Pancreas (tissue), 10 donors: ENCODE measurements around the gene NASP. TPM values are rescaled to one million over a fixed set of nuclear protein-coding genes. Genes with fewer than 3 reads are reported as not detected.
A peak's percentile ranks its signal among the peaks of the same experiment; 100 is the strongest.

Source experiments
- ATAC-seq, 4 donors: fragments of 200-7000 bp; cut with Tn5 transposase; one replicate each; pipeline versions ENCODE4 v1.8.0 to v1.9.1; 2020; ENCODE audit warnings: mild to moderate bottlenecking in 4 of 4, moderate library complexity in 4 of 4
- DNase-seq, 6 donors: peaks; one replicate each; pipeline ENCODE4 v3.0.0-alpha.2; 2020
- FAIRE-seq: peaks from 2 replicates; lab custom pipeline; 2012; peaks lifted over from hg19 to GRCh38; lab: Jason Lieb, UNC
- H3K27ac ChIP-seq, 4 donors: fragments of 200-600 bp; sonication (generic); 1 replicate in 3 of 4; 2 replicates in 1 of 4; pipeline versions ENCODE4 v1.5.0 to v1.8.0; 2020
- H3K27me3 ChIP-seq, 4 donors: fragments of 200-600 bp; one replicate each; pipeline ENCODE4 v1.8.0; 2021
- H3K36me3 ChIP-seq, 3 donors: fragments of 200-600 bp; sonication (generic) in 1 of 3; one replicate each; pipeline versions ENCODE4 v1.5.0 to v1.8.0; 2020 to 2021
- H3K4me1 ChIP-seq, 3 donors: fragments of 200-600 bp; one replicate each; pipeline ENCODE4 v1.8.0; 2021
- H3K4me3 ChIP-seq, 4 donors: fragments of 200-600 bp; sonication (generic) in 2 of 4; one replicate each; pipeline versions ENCODE4 v1.5.0 to v1.8.0; 2020 to 2021
- H3K9me3 ChIP-seq, 4 donors: fragments of 200-600 bp; one replicate each; pipeline ENCODE4 v1.8.0; 2021
- CTCF ChIP-seq, 4 donors: fragments of 200-600 bp; sonication (generic) in 3 of 4; IDR thresholded peaks; one replicate each; pipeline versions ENCODE4 v1.5.0 to v1.8.0; 2021; ENCODE audit warnings: antibody characterized with exemption in 4 of 4
- WGBS, 2 donors: extraction: QIAGEN DNeasy Blood & Tissue Kit; methylation state at CpG; one replicate each; pipeline ENCODE4 v1.1.7; 2013; 5-methylcytosine and 5-hydroxymethylcytosine counted together
- intact Hi-C, 3 donors: fragments of 100-400 bp; cut with DNase I; formaldehyde crosslinking; loops; one replicate each; pipeline versions ENCODE4 v1.11.1 to v1.14.2; 2022
- polyA plus RNA-seq, 2 donors: library from polyadenylated mRNA; stranded (reverse); fragments of 200-250 nt; gene quantifications; one replicate each; pipeline ENCODE4 v1.2.3, GENCODE V29; 2013
- total RNA-seq, 6 donors: library from RNA; stranded (reverse); fragmentation: NEBNext Ultra II Directional in 4 of 6; extraction: Animal tissue kit (Norgen Biotek cat#: 25700) in 4 of 6; gene quantifications; one replicate each; pipeline versions ENCODE4 v1.2.1 to v1.2.4, GENCODE V29; 2021 to 2023
- donor health status: healthy with polysubstance abuse.
- donor health status: DM: no; HTN: no; CAD: no; lungs with moderate emphysema.
- donor health status: DM: no; HTN: no; CAD: no.
- donor health status: control.
- donor health status: control.
- donor health status: Bipolar disorder and iron deficiency.
- donor health status: DM: yes; HTN: yes; CAD: no.
- donor health status: DM: no; HTN: no; CAD: no.
- donor health status: DM: no; HTN: no; CAD: no.
- donor health status: DM: yes; HTN: yes; CAD: no.

Gene NASP
- total and polyA plus RNA-seq, 8 donors, result 14.5 to 113 (median 25.3) TPM

- H3K4me3 ChIP-seq, result no peak overlapping the region
- intact Hi-C loops, result no loop called here
- TF ChIP-seq CTCF (IDR thresholded peaks at IDR 0.05), result no peak
- ATAC-seq (peak; percentile 71 to 92 (median 80)), DNase-seq (peak in 2 of 6 donors; percentile 22 to 57), FAIRE-seq (no peak)
- no peaks in the 10 kb centered on the region for H3K9me3 ChIP-seq
- H3K27ac ChIP-seq, result peak overlapping the region in 2 of 4 donors; percentile 1 to 53
- WGBS, 2 donors, result 14 to 33% methylated on average over 4 of the region's 4 CpGs
- peaks cover 0 to 19% (median 0%) of the 10 kb centered on the region in 3 donors for H3K4me1 ChIP-seq
- no peaks in the 10 kb centered on the region for H3K27me3 ChIP-seq
- no peaks in the 10 kb centered on the region for H3K36me3 ChIP-seq
Observed at GRCh38 chr1:45542591-45542990, 41.2 kb upstream of the NASP start.

GRCh38 chr1:45543581-45544417, 40.0 kb upstream of the NASP start:
- intact Hi-C loops, result no loop called here
- Histone ChIP-seq H3K4me3 (no peak overlapping the region), H3K27me3 (no peaks in the 10 kb centered on the region), H3K27ac (peak overlapping the region in 2 of 4 donors; percentile 24 to 67), H3K9me3 (no peaks in the 10 kb centered on the region), H3K4me1 (peaks cover 0 to 19% (median 0%) of the 10 kb centered on the region in 3 donors), H3K36me3 (no peaks in the 10 kb centered on the region)
- FAIRE-seq, result no peak
- DNase-seq, result peak in 2 of 6 donors; percentile 27 to 71
- ATAC-seq, result peak in 3 of 4 donors; percentile 61 to 84 (median 80)
- no peak for TF ChIP-seq CTCF (IDR thresholded peaks at IDR 0.05)
- 60 to 70% methylated on average over 8 of the region's 8 CpGs for WGBS, 2 donors

- DNase-seq (no peak), FAIRE-seq (no peak), ATAC-seq (no peak)
- intact Hi-C loops, result no loop called here
- 71 to 78% methylated on average over 4 of the region's 4 CpGs for WGBS, 2 donors
- H3K27me3 ChIP-seq, result no peaks in the 10 kb centered on the region
- H3K9me3 ChIP-seq, result no peaks in the 10 kb centered on the region
- no peak for TF ChIP-seq CTCF (IDR thresholded peaks at IDR 0.05)
- H3K36me3 ChIP-seq, result no peaks in the 10 kb centered on the region
- peak overlapping the region in 1 of 4 donors; percentile 25 for H3K27ac ChIP-seq
- no peak overlapping the region for H3K4me3 ChIP-seq
- peaks cover 0 to 19% (median 0%) of the 10 kb centered on the region in 3 donors for H3K4me1 ChIP-seq
Observed at GRCh38 chr1:45544530-45544929, 39.3 kb upstream of the NASP start.

GRCh38 chr1:45545019-45545493, 38.8 kb upstream of the NASP start:
- WGBS, 2 donors, result 55 to 68% methylated on average over 6 of the region's 6 CpGs
- no peak for ATAC-seq
- no peak for FAIRE-seq

More at GRCh38 chr1:45545019-45545493, 38.8 kb upstream of the NASP start:
- no peaks in the 10 kb centered on the region for H3K9me3 ChIP-seq
- DNase-seq, result no peak
- no peaks in the 10 kb centered on the region for H3K27me3 ChIP-seq
- intact Hi-C loops, result no loop called here
- H3K4me3 ChIP-seq, result no peak overlapping the region
- no peak for TF ChIP-seq CTCF (IDR thresholded peaks at IDR 0.05)
- peak overlapping the region in 1 of 4 donors; percentile 8 for H3K27ac ChIP-seq
- H3K36me3 ChIP-seq, result no peaks in the 10 kb centered on the region
- H3K4me1 ChIP-seq, result peaks cover 0 to 20% (median 1%) of the 10 kb centered on the region in 3 donors
